ENCODE measurements around the gene DVL3. TPM values are rescaled to one million over a fixed set of nuclear protein-coding genes. Genes with fewer than 3 reads are reported as not detected.

Gene DVL3
- total RNA-seq, 1 donor from 2014 or later, result 54.5 TPM

DNA sequence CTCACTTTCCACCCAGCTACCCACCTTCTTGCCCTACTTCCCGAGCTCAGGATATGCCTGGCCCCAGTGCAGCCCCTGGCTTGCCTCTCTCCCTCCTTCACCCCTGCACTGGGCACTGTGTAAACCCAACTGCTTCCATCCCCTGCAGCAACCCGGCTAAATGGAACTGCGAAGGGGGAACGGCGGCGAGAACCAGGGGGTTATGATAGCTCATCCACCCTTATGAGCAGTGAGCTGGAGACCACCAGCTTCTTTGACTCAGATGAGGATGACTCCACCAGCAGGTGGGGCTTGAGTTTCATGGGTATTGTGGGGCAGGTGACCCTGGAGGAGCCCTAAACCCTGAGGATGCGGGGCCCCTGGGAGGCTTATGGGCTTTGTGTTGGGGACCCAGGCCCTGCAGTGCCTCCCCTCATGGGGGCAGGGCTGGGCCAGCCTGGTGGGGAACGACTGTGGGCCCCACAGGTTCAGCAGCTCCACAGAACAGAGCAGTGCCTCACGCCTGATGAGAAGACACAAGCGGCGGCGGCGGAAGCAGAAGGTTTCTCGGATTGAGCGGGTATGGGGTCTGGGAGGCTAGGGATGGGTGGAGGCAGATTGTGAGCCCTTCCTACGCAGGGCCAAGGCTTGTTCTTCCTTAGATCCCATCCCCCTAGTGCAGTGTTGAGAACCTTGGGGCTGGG lies 9.6 kb downstream of the DVL3 start:
- no peak overlapping the region for H3K4me3 Mint-ChIP-seq
- peaks cover 7% of the 10 kb centered on the region for H3K4me1 Mint-ChIP-seq
- no peaks in the 10 kb centered on the region for H3K27me3 Mint-ChIP-seq
- H3K9me3 Mint-ChIP-seq, result no peaks in the 10 kb centered on the region
- DNase-seq, result no peak
- intact Hi-C loops (cut with micrococcal nuclease), result no loop called here
- peaks cover 23% of the 10 kb centered on the region for H3K36me3 Mint-ChIP-seq (ENCODE audit: low read depth)
- no peak overlapping the region for H3K27ac Mint-ChIP-seq

DNA sequence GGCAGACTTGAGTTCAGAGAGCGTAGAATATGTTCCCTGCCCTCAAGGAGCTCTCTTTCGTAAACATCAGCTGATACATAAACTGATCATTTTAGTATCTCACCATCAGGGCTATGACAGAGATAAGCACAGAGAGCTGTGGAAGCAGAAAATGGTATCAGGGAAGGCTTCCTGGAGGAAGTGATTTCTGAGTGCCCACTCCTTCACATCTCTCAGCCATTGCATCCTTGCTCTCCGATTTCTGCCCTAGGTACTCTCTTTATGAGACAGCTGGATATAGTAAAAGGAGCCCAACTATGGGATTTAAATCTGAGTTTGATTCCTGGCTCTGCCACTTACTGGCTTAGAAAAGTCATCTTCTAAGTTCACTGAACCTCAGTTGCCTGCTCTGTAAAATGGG lies 10.4 kb downstream of the DVL3 start:
- peaks cover 24% of the 10 kb centered on the region for H3K36me3 Mint-ChIP-seq (ENCODE audit: low read depth)
- H3K9me3 Mint-ChIP-seq, result no peaks in the 10 kb centered on the region
- H3K27ac Mint-ChIP-seq, result no peak overlapping the region
- peaks cover 7% of the 10 kb centered on the region for H3K4me1 Mint-ChIP-seq
- H3K4me3 Mint-ChIP-seq, result no peak overlapping the region
- DNase-seq, result no peak
- H3K27me3 Mint-ChIP-seq, result no peaks in the 10 kb centered on the region
- intact Hi-C loops (cut with micrococcal nuclease), result no loop called here

DNA sequence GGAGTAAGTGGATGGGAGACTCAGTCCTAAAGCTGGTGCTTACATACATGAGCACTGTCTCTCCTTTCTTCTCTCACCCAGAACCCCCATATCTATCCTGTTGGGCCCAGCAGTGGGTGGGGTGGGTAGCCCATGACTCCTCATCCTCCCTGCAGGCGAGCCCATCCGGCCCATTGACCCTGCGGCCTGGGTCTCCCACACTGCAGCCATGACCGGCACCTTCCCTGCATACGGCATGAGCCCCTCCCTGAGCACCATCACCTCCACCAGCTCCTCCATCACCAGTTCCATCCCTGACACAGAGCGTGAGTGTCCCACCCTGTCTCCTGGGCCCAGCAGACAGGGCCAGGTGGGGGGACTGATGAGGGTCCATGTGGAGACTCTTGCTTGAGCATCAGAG lies 11.5 kb downstream of the DVL3 start:
- intact Hi-C loops (cut with micrococcal nuclease), result no loop called here
- Mint-ChIP-seq H3K9me3 (no peaks in the 10 kb centered on the region), H3K4me1 (peaks cover 3% of the 10 kb centered on the region), H3K27me3 (no peaks in the 10 kb centered on the region), H3K27ac (no peak overlapping the region), H3K36me3 (ENCODE audit: low read depth) (peaks cover 33% of the 10 kb centered on the region), H3K4me3 (no peak overlapping the region)
- DNase-seq, result no peak

DNA sequence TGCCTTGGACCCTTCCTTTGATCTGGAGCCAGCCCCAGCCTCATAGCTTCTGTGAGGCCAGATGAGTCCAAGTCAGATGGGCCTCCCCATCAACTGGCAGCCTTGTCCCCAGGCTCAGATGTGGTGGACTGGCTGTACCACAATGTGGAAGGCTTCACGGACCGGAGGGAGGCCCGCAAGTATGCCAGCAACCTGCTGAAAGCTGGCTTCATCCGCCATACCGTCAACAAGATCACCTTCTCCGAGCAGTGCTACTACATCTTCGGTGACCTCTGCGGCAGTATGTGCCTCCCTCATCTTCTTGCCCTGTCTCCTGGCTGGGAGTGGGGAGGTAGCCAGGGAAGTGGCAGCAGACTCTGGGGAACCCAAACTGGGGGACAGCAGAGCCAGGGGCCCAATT lies 12.6 kb downstream of the DVL3 start:
- no peak overlapping the region for H3K4me3 Mint-ChIP-seq

DNA sequence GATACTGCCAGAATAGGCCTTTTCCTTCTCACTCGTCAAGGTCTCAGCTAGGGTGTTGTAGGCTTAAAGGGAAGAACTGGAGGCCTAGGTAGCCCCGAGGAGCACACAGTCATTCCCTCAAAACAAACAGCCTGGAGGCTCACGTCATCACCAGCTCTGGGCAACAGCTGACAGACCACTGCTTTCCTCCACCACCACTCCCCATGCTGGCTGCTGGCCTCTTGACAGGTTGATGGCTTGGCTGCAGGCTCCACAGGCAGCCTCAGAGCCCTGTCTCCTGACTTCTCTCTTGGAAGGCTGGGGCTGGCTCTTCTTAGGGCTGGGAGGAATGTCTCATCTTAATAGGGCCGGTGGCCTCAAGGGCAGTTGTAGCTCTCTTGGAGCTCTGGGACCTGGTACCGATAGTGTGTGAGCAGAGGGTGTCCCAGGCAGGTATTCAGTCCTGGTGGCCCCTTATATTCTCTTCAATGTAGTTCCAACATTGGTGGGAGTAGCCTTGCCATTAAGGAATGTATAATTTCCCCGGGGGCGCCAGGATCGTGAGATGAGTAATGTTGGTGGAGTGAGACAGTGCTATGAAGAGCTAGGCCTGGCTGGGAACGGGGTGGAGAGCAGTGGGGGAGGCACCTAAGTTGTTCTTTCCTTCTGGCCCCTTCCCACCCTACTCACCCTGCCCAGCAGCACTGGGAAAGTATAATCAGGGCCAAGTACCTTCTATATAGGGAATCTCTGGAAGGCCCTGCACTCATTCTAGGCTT lies 13.4 kb downstream of the DVL3 start:
- no peak overlapping the region for H3K27ac Mint-ChIP-seq
- H3K9me3 Mint-ChIP-seq, result no peaks in the 10 kb centered on the region
- H3K27me3 Mint-ChIP-seq, result no peaks in the 10 kb centered on the region
- peaks cover 6% of the 10 kb centered on the region for H3K4me1 Mint-ChIP-seq
- peaks cover 40% of the 10 kb centered on the region for H3K36me3 Mint-ChIP-seq (ENCODE audit: low read depth)
- intact Hi-C loops (cut with micrococcal nuclease), result no loop called here
- H3K4me3 Mint-ChIP-seq, result no peak overlapping the region
- DNase-seq, result no peak

More for the DNA sequence above, 12.6 kb downstream of the DVL3 start:
- Mint-ChIP-seq H3K9me3 (no peaks in the 10 kb centered on the region), H3K4me1 (peaks cover 3% of the 10 kb centered on the region), H3K36me3 (ENCODE audit: low read depth) (peaks cover 36% of the 10 kb centered on the region), H3K27ac (no peak overlapping the region), H3K27me3 (no peaks in the 10 kb centered on the region)
- DNase-seq, result no peak
- intact Hi-C loops (cut with micrococcal nuclease), result no loop called here

DNA sequence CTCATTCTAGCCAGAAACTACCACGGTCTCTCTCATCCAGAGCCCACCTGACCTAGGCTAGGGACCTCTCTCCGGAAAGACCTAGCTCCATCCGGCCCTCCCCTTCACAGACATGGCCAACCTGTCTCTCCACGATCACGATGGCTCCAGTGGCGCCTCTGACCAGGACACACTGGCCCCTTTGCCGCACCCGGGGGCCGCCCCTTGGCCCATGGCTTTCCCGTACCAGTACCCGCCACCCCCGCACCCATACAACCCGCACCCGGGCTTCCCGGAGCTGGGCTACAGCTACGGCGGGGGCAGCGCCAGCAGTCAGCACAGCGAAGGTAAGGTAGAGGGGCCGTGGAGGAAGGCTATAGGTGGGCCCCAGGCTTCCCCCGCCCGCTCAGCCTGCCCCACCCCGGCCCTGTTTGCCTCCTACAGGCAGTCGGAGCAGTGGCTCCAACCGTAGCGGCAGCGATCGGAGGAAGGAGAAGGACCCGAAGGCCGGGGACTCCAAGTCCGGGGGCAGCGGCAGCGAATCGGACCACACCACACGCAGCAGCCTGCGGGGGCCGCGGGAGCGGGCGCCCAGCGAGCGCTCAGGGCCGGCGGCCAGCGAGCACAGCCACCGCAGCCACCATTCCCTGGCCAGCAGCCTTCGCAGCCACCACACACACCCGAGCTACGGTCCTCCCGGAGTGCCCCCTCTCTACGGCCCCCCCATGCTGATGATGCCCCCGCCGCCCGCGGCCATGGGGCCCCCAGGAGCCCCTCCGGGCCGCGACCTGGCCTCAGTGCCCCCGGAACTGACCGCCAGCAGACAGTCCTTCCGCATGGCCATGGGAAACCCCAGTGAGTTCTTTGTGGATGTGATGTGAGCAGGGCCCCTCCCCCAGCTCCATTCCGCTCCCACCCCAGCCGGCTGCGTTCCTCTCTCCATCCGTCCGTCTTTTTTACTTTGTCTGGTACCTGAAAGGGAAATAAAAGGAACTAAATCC lies 15.0 kb downstream of the DVL3 start:
- DNase-seq, result no peak
- Mint-ChIP-seq H3K4me3 (no peak overlapping the region), H3K4me1 (peaks cover 10% of the 10 kb centered on the region), H3K9me3 (no peaks in the 10 kb centered on the region), H3K27ac (no peak overlapping the region), H3K36me3 (ENCODE audit: low read depth) (peaks cover 36% of the 10 kb centered on the region), H3K27me3 (no peaks in the 10 kb centered on the region)
- intact Hi-C loops (cut with micrococcal nuclease), result no loop called here

DNA sequence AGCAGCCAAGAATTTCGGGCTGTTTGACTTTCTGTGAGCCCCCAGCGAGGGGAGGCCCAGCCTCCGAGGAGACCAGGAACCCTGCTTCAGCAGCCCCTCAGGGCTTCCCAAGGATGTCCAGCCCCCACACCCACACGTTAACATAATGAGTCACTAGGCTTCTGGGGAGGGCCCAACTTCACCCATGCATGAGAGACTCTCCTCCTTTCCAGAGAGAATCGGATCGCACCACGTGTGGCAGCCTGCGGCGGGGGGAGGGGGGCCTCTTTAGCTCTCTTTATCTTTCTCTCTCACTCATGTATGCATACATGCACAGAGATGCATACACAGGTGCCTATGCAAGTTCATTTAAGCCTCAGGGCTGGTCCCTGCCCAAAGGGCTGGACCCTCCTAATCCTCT lies 16.4 kb downstream of the DVL3 start:
- Mint-ChIP-seq H3K27ac (peak overlapping the region; percentile 28), H3K4me1 (peaks cover 20% of the 10 kb centered on the region), H3K4me3 (no peak overlapping the region), H3K27me3 (no peaks in the 10 kb centered on the region), H3K9me3 (no peaks in the 10 kb centered on the region), H3K36me3 (ENCODE audit: low read depth) (peaks cover 41% of the 10 kb centered on the region)
- no peak for DNase-seq
- intact Hi-C loops (cut with micrococcal nuclease), result no loop called here

DNA sequence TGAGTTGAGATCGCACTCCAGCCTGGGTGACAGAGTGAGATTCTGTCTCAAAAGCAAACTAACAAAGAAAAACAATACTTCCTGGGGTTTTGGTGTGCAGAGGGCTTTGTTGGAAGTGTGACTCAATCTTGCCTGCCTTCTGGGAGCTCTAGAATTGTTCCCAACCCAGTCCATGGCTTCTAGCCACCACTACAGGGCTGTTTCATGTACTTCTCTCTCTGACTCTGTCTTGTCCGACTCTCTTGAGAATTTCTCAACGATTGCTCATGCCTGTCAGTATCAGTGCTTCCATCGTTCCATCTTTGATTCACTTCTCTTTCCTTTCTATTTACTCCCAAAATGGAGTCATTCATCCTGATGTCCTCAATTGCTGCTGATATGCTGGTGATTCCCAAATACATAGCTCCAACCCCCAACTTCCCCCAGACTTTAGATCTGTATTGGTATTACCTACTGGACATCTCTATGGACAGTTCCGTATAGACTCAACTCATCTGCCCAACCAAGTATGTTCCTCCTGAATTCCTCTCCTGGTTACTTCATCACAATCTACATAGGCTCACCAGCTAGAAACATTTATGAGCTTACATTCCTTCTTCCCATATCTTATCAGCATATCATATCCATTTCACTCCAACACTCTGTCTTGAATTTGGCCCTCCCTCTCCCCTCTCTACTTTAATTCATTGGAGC lies 17.6 kb downstream of the DVL3 start:
- DNase-seq, result no peak
- H3K36me3 Mint-ChIP-seq (ENCODE audit: low read depth), result peaks cover 39% of the 10 kb centered on the region
- intact Hi-C loops (cut with micrococcal nuclease), result no loop called here
- H3K27me3 Mint-ChIP-seq, result no peaks in the 10 kb centered on the region
- H3K9me3 Mint-ChIP-seq, result no peaks in the 10 kb centered on the region
- H3K4me3 Mint-ChIP-seq, result no peak overlapping the region
- H3K4me1 Mint-ChIP-seq, result peaks cover 23% of the 10 kb centered on the region
- H3K27ac Mint-ChIP-seq, result peak overlapping the region; percentile 56

DNA sequence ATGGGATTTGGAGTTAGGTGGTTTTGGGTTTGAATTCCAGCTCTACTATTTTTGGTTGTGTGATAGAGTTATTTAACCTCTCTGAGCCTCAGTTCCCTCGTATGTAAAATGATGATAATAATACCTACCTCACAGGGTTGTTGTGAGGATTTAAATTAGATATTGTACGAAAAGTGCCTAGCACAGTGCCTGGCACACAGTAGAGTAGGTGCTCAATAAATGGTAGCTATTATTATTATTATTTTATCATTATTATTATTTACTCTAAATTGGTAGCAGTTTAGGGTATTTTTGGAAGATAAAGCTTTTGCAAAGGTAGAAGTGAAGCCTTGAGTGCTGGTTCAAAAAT lies 18.2 kb downstream of the DVL3 start:
- H3K4me1 Mint-ChIP-seq, result peaks cover 26% of the 10 kb centered on the region

DNA sequence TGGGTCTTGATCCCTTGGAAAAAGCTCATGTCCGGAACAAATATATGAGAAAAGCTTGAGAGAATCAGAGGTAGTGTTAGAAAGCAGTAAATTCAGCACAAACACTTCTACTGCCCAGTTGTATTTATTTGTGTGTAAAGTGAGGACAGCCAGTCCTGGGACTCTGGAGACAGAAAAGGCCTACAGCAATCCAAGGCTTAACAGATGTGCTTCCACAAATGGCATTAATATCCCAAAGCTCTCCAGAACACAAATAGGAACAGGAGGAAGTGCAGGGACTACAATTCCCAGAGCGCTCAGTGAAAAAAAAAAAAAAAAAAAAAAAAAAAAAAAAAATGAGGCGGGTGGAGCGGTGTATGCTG lies 19.1 kb downstream of the DVL3 start:
- intact Hi-C loops (cut with micrococcal nuclease), result loop anchor here (1.0 to 2.0 kb wide), 7 partner anchors 12 to 157 kb away; partner anchors contain the start of genes ABCC5, ABCF3, DVL3 and EEF1AKMT4
- no peak for DNase-seq
- H3K36me3 Mint-ChIP-seq (ENCODE audit: low read depth), result peaks cover 47% of the 10 kb centered on the region
- H3K9me3 Mint-ChIP-seq, result no peaks in the 10 kb centered on the region
- H3K27ac Mint-ChIP-seq, result peak overlapping the region; percentile 78
- peaks cover 26% of the 10 kb centered on the region for H3K4me1 Mint-ChIP-seq
- H3K4me3 Mint-ChIP-seq, result peak overlapping the region; percentile 91
- no peaks in the 10 kb centered on the region for H3K27me3 Mint-ChIP-seq

More for the DNA sequence above, 18.2 kb downstream of the DVL3 start:
- no peaks in the 10 kb centered on the region for H3K27me3 Mint-ChIP-seq
- H3K36me3 Mint-ChIP-seq (ENCODE audit: low read depth), result peaks cover 43% of the 10 kb centered on the region
- no peak overlapping the region for H3K4me3 Mint-ChIP-seq
- H3K9me3 Mint-ChIP-seq, result no peaks in the 10 kb centered on the region
- no peak overlapping the region for H3K27ac Mint-ChIP-seq
- intact Hi-C loops (cut with micrococcal nuclease), result no loop called here
- DNase-seq, result no peak

DNA sequence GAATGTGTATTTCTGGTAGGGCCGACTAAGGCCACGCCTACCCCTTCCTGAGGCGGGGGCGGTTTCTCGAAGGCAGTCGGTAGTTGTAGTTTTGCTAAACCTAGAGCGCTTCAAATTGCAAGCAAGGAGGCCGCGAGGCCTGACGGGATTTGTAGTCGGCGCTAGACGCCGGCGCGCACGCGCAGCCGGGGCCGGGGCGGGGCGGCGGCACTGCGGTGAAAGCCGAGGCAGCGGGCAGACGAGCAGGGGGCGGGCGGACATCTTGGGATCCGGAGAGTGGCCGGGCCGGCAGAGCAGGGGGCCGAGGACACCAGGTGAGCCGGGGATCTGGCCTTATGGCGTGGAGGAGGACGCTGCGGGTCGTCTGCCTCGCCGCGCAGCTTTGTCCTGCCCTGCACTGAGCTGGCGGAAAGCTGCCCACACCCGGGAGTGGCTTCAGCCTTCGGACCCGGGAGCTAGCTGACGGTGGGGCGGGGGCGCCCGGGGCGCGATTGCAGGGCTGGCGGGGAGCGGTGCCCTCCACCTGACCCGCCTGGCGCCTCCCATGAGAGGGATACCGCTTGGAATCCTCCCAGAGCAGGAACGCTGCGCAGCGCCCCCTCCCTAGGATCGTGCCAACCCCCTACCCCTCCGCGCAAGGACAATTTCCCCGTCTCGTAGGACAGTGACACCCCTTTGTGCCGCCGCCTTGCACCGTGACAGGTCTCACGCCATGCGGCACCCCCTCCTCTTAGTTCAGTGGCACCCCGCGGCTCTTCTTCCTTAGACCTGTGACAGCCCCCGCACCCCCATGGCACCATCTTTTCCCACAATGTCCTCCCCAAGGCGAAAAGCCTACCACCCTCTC lies 19.7 kb downstream of the DVL3 start, which contains the start of gene AP2M1:
AP2M1 (plus strand) TSS at position 210 of the 847 bp plus-strand sequence. CDS start 2,139 bp downstream, outside the sequence.
- Mint-ChIP-seq H3K27me3 (no peaks in the 10 kb centered on the region), H3K4me1 (peaks cover 26% of the 10 kb centered on the region), H3K4me3 (peak within 1 kb of the TSS; percentile 91), H3K27ac (peak within 1 kb of the TSS; percentile 81), H3K9me3 (no peaks in the 10 kb centered on the region), H3K36me3 (ENCODE audit: low read depth) (peaks cover 52% of the 10 kb centered on the region)
- intact Hi-C loops (cut with micrococcal nuclease), result loop anchor here (1.0 to 2.0 kb wide), 7 partner anchors 11 to 158 kb away; partner anchors contain the start of genes ABCC5, ABCF3, DVL3 and EEF1AKMT4
- DNase-seq, result peak; percentile 100

DNA sequence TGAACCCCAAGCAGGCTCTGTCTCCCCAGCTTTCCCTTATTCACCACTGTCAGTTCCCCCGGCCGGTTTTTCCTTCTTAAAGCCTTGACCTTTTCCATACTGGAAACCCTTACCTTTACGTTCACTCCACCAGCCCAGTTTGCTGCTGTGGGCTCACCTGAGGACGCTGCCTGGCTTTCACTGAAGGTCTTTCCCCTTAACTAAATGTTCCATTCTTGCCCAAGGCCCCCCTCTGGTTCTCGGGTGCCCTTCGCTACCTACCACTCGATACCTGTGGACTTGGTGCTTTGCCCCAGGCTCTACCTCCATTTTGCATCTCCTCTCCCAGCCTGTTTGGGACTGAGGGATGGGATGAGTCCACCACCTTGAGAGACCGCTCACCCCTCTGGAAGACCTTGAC lies 20.3 kb downstream of the DVL3 start:
- Mint-ChIP-seq H3K36me3 (ENCODE audit: low read depth) (peaks cover 57% of the 10 kb centered on the region), H3K27ac (peak overlapping the region; percentile 81), H3K4me3 (peak overlapping the region; percentile 91), H3K27me3 (no peaks in the 10 kb centered on the region), H3K9me3 (no peaks in the 10 kb centered on the region), H3K4me1 (peaks cover 26% of the 10 kb centered on the region)
- intact Hi-C loops (cut with micrococcal nuclease), result loop anchor here (2.0 kb wide), 1 partner anchor 51 kb away; no protein-coding TSS in a partner anchor
- no peak for DNase-seq

Measured in activated CD4-positive, alpha-beta T cell treated with anti-CD3 and anti-CD28 coated beads, Interleukin-2, amount 10 ng/mL, durations not matched to agents 24 days and 14 days (primary cell).